COLO829 (cell line): ENCODE results near the gene LEFTY2.
"Not testable (repeated sequence)": the region's sequence is repeated elsewhere in the genome, so short reads cannot be mapped to it uniquely, and the experiment has no call there.

ENCODE experiments used
- DNase-seq: peaks from one replicate; pipeline ENCODE4 v3.0.0; 2012; ENCODE audit warnings: low spot score

Gene LEFTY2

DNA sequence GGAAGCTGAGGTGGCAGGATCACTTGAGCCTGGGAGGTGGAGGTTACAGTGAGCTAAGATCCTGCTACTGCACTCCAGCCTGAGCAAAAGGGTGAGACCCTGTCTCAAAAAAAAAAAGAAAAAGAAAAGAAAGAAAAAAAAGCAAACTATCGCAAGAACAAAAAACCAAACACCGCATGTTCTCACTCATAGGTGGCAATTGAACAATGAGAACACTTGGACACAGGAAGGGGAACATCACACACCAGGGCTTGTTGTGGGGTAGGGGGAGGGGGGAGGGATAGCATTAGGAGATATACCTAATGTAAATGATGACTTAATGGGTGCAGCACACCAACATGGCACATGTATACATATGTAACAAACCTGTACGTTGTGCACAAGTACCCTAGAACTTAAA, 11.6 kb downstream of the LEFTY2 start:
- not testable (repeated sequence) for DNase-seq

GRCh38 chr1:225928186-225929175, 12.5 kb downstream of the LEFTY2 start:
- DNase-seq: no peak

- no peak for DNase-seq
Observed at GRCh38 chr1:225926551-225927113, 14.4 kb downstream of the LEFTY2 start.

GRCh38 chr1:225923692-225924555, 17.1 kb downstream of the LEFTY2 start, which contains the start of gene PYCR2:
TSS of gene PYCR2 (minus strand) at chr1:225924250. CDS start at chr1:225924110, 140 bp downstream.
- peak; percentile 95 for DNase-seq

- no peak for DNase-seq
Observed at GRCh38 chr1:225923381-225923691, 17.7 kb downstream of the LEFTY2 start.

DNA sequence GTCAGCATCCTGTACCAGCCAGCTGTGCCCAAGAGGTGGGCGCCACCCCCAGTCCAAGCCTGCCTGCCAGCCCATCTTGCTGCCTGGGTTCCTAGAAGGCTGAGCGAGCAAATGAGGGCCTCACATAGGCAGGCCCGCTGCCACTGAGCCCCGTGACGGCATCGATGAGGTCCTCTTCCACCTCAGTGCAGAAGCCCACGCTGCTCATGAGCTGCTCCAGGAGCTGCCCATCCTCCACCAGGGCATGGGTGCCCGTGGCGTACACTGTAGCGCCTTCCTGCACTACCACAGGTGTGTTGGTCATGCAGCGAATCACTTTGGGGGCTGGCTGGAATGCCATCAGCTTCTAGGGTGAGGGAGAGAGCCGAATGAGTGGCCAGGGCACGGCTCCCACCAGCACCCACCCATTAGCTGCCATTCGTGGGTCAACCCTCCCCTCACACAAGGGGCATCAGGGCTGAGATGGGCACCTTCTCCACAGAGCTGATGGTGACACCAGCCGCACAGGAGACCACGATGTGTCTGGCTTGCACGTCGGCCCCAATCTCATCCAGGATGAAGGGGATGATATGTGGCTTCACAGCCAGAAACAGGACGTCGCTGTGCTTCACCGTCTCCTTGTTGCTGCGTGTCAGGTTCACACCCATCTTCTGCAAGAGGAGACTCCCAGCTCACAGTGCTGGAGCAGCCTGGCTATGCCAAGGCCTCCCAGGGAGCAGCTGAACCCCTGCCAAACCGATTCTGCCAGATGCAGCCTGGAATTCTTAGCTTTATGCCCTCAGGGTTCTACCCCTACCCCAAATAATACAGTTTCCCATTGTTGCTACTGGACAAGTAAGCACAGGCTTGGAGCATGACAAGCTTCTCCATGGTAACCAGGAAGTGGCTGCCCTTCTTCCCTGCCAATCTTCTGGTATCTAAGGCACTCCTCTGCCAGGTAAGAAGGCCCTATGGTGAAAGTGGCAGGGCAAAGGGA, 19.0 kb downstream of the LEFTY2 start:
- no peak for DNase-seq

DNA sequence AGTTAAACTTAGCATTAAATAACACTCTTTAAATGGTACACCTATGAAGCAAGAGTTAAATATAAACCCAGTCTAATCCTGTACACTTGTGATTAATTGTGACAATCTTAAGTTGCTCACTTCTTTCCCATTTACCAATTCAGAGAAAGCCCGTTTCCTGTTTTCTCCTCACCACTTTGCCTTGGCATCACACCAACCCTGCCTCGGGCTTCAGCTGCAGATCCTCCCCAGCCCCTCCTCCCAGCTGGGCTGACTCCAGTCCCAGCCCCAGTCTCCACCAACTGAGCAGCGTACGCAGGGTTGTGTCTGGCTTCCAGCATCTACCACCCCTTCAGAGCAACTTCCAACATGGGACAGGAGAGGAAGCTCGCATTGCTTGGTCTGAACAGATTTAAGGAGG, 21.1 kb downstream of the LEFTY2 start:
- peak; percentile 74 for DNase-seq

DNA sequence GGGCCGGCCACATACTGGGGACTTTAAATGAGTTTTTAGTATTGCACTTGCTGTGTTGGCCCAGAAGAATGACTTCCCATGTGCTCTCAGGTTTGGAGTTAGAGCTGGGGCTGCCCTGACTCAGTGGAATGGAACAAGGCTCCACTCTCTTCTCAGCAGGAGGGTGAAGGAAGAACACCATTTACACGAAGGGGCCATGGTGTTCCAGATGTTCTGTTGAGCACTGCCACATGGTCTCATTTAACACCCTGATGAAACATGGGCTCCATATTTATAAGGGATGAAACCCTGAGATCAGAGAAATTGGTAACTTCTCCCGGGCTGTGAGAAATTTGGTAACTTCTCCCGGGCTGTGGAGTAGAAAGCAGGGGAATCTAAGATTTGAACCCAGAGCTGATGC, 22.7 kb downstream of the LEFTY2 start:
- DNase-seq: no peak

GRCh38 chr1:225917536-225917935, 23.5 kb downstream of the LEFTY2 start:
- no peak for DNase-seq

GRCh38 chr1:225917101-225917500, 23.9 kb downstream of the LEFTY2 start:
- no peak for DNase-seq

- no peak for DNase-seq
Observed at GRCh38 chr1:225915538-225915991, 25.5 kb downstream of the LEFTY2 start.

DNA sequence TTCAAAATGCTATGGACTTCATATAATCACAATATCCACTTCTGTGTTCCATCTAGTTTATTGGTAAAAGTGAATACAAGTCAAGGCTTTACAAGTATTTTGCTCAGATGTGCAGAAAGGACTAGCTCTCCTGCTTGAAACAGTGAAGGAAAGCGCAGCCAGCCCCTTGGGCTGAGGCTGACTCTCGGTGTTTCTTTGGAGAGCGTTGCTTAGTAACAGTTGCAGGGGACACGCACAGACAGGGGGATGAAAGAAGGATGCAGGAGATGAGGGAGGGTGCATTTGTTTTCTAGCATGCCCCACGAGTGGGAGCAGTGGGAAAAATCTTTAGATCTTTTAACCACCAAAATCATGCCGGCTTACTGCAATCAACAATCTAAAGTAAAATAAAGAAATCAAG, 26.1 kb downstream of the LEFTY2 start:
- no peak for DNase-seq

DNA sequence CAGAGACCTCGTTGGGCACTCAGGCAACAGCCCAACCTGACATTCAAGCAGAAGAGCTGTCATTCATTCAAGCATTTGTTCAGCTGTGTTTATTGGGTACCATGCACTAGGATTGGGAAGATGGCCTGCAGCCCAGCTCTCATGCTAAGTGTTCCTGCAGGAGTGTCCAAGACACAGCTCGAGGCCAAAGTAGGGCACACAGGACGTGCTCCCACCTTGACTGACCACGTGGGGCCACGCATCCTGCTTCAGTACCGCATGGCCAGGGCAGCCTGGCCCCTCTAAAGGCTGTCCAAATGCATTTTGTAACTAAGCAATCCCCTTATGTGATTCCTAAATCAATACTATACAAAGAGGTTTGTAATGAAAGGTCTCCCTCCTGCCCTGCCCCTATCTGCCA, 26.6 kb downstream of the LEFTY2 start:
- DNase-seq: no peak

DNA sequence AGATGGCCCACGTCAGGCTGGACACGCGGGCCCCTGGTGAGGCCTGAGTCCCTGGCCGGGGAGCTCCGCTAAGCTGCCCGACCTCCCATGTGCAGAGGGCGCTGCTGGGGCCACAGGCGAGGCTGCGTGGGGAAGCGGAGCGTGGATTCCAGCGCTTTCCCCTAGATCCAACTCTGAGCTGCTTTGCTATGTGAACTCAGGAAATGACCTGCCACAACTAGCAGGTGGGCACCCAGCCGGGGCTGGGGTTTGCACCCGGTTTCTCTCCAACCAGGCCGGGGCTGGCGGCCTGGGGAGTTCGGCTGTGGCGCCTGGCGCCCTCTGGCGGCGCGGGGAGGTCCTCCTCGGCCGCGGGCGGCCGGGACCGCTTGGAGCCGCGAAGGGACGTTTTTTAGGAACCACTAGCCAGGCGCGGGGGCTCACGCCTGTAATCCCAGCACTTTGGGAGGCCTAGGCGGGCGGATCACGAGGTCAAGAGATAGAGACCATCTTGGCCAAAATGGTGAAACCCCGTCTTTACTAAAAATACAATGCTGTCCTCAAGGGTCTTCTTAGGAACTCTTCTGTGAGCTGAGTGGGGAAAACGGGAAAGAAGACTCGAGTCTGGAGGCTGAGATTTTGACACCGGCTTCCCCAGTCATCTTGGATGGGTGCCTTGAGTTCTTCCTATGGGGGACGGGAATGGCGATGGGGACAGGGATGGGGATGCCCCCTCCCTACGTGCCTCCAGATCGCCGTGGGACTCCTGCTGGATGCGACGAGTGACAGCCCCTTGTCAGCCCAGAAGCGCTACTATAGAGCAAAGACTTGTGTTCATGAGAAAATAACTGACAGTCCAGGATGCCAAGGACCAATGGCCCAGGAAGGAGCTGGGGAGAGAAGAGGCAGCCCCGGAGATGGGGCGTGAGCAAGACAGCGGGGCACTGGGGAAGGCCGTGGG, 29.6 kb downstream of the LEFTY2 start:
- DNase-seq: peak; percentile 48

GRCh38 chr1:225909477-225909876, 31.5 kb downstream of the LEFTY2 start:
- no peak for DNase-seq

DNA sequence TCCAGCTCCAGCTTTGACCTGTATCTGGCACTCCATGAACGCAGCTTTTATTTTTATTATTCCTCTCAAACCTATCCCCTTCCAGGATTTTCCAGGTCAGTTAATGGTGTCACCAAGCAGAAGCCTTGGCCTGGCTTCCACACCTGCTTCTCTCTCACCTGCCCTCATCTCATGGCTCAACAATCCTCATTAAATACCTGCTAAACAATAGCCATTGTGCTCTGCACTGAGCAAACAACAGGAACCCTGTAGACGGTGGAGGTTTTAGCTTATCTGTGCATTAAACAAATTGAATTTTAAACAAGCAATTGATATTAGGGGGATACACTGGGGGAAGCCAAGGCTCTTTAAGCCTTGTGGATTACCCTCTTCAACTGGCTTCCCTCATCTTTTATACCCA, 32.2 kb downstream of the LEFTY2 start:
- DNase-seq: no peak

GRCh38 chr1:225908013-225908640, 32.9 kb downstream of the LEFTY2 start:
- DNase-seq: no peak

- DNase-seq: no peak
Observed at GRCh38 chr1:225907341-225907740, 33.7 kb downstream of the LEFTY2 start.

- no peak for DNase-seq
Observed at GRCh38 chr1:225906467-225906866, 34.6 kb downstream of the LEFTY2 start.

- DNase-seq: no peak
Observed at GRCh38 chr1:225903623-225904022, 37.4 kb downstream of the LEFTY2 start.
